Measurements from ENCODE around the gene DOCK11. TPM values are rescaled to one million over a fixed set of nuclear protein-coding genes. Genes with fewer than 3 reads are reported as not detected.
A peak's percentile ranks its signal among the peaks of the same experiment; 100 is the strongest.

DOCK11 gene
- total RNA-seq, 1 donor from 2014 or later = 23.0 TPM

DNA sequence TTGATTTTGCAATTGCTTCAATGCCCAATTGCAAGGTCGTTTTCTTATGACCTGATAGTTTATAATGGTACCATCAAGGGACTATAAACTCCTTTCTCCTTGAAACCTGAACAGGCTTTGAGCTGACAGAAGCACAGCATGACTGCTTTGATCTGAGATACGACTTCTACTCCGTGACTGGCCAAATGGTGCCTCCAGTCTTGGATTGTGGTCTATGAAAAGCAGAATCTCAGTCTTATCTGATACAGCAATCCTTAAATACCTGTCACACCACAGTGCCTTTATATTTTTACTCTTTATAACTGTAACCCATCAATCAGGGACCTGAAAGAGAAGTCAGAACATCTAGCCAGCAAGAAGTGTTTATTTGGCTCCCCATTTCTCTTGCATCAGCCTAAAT is 93.1 kb downstream of the DOCK11 start:
- intact Hi-C loops (cut with DNase I) = no loop called here
- Histone ChIP-seq H3K27ac (no peak overlapping the region), H3K4me3 (no peak overlapping the region), H3K9me3 (no peaks in the 10 kb centered on the region), H3K4me1 (no peaks in the 10 kb centered on the region), H3K27me3 (no peaks in the 10 kb centered on the region), H3K36me3 (peaks cover 9 to 13% of the 10 kb centered on the region in 2 donors)
- TF ChIP-seq, protein P1, sequence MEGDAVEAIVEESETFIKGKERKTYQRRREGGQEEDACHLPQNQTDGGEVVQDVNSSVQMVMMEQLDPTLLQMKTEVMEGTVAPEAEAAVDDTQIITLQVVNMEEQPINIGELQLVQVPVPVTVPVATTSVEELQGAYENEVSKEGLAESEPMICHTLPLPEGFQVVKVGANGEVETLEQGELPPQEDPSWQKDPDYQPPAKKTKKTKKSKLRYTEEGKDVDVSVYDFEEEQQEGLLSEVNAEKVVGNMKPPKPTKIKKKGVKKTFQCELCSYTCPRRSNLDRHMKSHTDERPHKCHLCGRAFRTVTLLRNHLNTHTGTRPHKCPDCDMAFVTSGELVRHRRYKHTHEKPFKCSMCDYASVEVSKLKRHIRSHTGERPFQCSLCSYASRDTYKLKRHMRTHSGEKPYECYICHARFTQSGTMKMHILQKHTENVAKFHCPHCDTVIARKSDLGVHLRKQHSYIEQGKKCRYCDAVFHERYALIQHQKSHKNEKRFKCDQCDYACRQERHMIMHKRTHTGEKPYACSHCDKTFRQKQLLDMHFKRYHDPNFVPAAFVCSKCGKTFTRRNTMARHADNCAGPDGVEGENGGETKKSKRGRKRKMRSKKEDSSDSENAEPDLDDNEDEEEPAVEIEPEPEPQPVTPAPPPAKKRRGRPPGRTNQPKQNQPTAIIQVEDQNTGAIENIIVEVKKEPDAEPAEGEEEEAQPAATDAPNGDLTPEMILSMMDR (IDR thresholded peaks at IDR 0.05) = no peak
- no peak for DNase-seq (ENCODE audit: low spot score in 2 of 2)

DNA sequence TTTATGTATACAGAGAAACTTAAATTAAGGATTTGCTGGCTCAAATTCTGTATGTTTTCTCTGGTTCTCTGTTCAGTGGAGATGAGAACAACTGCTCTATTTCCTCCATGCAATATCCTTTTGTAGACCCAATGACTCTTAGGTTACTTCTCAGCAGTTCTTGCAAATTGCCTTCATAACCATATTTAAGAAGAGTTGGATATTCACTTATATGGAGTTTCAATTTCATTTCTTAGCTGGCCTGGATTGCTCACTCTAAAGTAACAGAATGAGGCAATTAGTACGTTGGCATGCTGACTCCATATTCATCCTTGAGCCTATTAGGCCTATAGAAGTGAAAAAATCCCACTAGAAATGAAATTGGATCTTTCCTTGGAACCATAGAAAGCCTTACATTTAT is 93.6 kb downstream of the DOCK11 start:
- intact Hi-C loops (cut with DNase I) = no loop called here
- no peak overlapping the region for H3K4me3 ChIP-seq
- peaks cover 9 to 13% of the 10 kb centered on the region in 2 donors for H3K36me3 ChIP-seq
- no peak overlapping the region for H3K27ac ChIP-seq
- TF ChIP-seq, protein P1 (IDR thresholded peaks at IDR 0.05) = no peak
- no peaks in the 10 kb centered on the region for H3K9me3 ChIP-seq
- no peaks in the 10 kb centered on the region for H3K4me1 ChIP-seq
- DNase-seq (ENCODE audit: low spot score in 2 of 2) = no peak
- no peaks in the 10 kb centered on the region for H3K27me3 ChIP-seq

DNA sequence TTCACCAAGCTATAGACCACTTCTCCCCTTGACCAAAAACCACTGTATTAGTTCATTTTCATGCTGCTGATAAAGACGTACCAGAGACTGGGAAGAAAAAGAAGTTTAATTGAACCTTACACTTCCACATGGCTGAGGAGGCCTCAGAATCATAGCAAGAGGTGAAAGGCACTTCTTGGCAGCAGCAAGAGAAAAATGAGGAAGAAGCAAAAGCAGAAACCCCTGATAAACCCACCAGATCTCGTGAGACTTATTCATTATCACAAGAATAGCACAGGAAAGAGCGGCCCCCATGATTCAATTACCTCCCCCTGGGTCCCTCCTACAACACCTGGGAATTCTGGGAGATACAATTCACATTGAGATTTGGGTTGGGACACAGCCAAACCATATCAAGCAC is 97.8 kb downstream of the DOCK11 start:
- H3K27ac ChIP-seq = no peak overlapping the region
- H3K9me3 ChIP-seq = no peaks in the 10 kb centered on the region
- intact Hi-C loops (cut with DNase I) = no loop called here
- TF ChIP-seq, protein P1 (IDR thresholded peaks at IDR 0.05) = no peak
- peaks cover 0 to 3% of the 10 kb centered on the region in 2 donors for H3K36me3 ChIP-seq
- H3K4me1 ChIP-seq = no peaks in the 10 kb centered on the region
- DNase-seq (ENCODE audit: low spot score in 2 of 2) = no peak
- H3K4me3 ChIP-seq = no peak overlapping the region
- no peaks in the 10 kb centered on the region for H3K27me3 ChIP-seq

DNA sequence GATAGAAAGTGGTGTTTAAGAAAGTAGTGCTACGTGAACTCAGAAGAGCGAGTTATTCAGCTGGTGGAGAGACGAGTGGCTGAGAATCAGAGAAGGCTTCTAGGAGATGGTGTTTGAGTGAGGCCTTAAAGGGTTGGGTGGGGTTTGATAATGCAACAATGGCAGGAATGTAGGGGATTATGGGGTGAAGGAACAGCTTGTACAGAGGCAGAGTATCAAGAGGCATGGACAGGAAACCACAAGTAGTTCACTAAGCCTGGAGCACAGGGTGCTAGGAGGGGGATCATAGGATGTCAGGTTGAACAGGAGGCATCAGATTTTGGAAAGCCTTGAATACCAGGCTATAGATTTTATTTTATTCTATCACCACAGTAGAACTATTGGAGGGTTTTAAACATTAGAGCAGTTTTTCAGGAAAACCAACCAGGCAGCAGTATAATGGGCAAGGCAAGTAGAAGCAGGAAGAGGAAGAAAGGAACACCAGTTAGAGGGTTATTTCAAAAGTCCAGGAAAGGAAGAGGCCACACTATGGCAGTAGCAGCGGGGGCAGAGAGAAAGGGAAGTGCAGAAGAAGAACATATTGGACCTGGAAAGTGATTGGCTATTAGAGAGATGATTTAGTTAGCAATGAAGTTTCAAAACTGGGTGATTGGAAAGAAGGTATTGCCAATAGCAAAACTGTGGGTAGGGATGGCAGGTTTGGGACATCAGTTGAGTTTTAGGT is 99.2 kb downstream of the DOCK11 start:
- H3K27me3 ChIP-seq = no peaks in the 10 kb centered on the region
- no peaks in the 10 kb centered on the region for H3K9me3 ChIP-seq
- TF ChIP-seq, protein P1 (IDR thresholded peaks at IDR 0.05) = no peak
- DNase-seq (ENCODE audit: low spot score in 2 of 2) = no peak
- no peaks in the 10 kb centered on the region for H3K4me1 ChIP-seq
- H3K4me3 ChIP-seq = no peak overlapping the region
- H3K27ac ChIP-seq = peak overlapping the region in 1 of 2 donors; percentile 24
- intact Hi-C loops (cut with DNase I) = no loop called here
- H3K36me3 ChIP-seq = peaks cover 0 to 3% of the 10 kb centered on the region in 2 donors

DNA sequence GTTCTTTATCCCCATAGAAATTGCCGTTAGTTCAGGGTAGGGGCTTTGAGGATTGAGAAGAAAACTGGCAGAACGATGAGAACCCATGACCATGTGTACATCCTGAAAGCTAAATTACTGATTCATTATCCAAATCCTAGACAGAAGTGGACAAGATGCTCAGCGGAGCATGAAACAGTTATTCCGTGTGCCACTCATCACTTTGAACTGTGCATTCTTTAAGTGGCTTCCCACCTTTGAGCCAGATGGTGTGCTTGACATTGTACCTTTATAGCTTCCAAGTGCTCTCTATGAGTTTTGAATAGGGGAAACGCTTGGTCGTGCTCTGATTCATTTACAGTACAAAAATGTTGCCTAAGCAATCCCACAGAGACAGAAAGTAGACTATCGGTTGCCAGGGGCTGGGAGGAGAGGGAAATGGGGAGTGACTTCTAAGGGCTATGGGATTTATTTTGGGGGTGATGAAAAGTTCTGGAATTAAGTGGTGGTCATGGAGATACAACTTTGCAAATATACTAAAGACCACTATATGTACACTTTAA is 100.0 kb downstream of the DOCK11 start:
- Histone ChIP-seq H3K27ac (peak overlapping the region; percentile 44 to 65), H3K4me1 (no peaks in the 10 kb centered on the region), H3K9me3 (no peaks in the 10 kb centered on the region), H3K36me3 (peaks cover 0 to 2% of the 10 kb centered on the region in 2 donors), H3K4me3 (no peak overlapping the region), H3K27me3 (no peaks in the 10 kb centered on the region)
- intact Hi-C loops (cut with DNase I) = no loop called here
- TF ChIP-seq, protein P1 (IDR thresholded peaks at IDR 0.05) = no peak
- DNase-seq (ENCODE audit: low spot score in 2 of 2) = no peak
